PC-3 (cell line): ENCODE data around the gene LRCOL1. TPM values are rescaled to one million over a fixed set of nuclear protein-coding genes. Genes with fewer than 3 reads are reported as not detected.

Experiments
- ATAC-seq: fragments of 200-7000 bp; cut with Tn5 transposase; 2 replicates; pipeline ENCODE4 v1.9.1; 2020; ENCODE audit warnings: mild to moderate bottlenecking, moderate library complexity
- BruUV-seq: library from RNA; stranded (reverse); fragments of 400-500 nt; replicated peaks from 2 replicates; lab custom pipeline; 2021; lab: Mats Ljungman, UMichigan
- CTCF ChIA-PET: fragments of 300-600 bp; sonication (Branson Sonifier 250); formaldehyde crosslinking; loops from one replicate; lab custom pipeline; 2022; ENCODE audit warnings: antibody characterized with exemption; lab: Charles Lee
- POLR2A ChIA-PET: fragments of 300-600 bp; sonication (Branson Sonifier 250); formaldehyde crosslinking; loops from one replicate; lab custom pipeline; 2022; ENCODE audit warnings: antibody characterized with exemption; ENCODE audit not compliant: unreplicated experiment; lab: Charles Lee
- DNase-seq: peaks from one replicate; pipeline ENCODE4 v3.0.0-alpha.2; 2015
- H2AFZ ChIP-seq: fragments of 300-600 bp; sonication (generic); 2 replicates; pipeline ENCODE4 v1.6.0; 2016; ENCODE audit warnings: antibody characterized with exemption, low read length
- H3F3A ChIP-seq: fragments of 300-600 bp; sonication (generic); one replicate; pipeline ENCODE4 v1.6.0; 2017; ENCODE audit warnings: antibody characterized with exemption, low read length, control low read depth, mild to moderate bottlenecking; ENCODE audit not compliant: unreplicated experiment
- H3K27ac ChIP-seq: fragments of 300-600 bp; sonication (generic); 2 replicates; pipeline ENCODE4 v1.5.1; 2016; ENCODE audit warnings: mild to moderate bottlenecking, low read length
- H3K27me3 ChIP-seq: fragments of 300-600 bp; sonication (generic); 2 replicates; pipeline ENCODE4 v1.6.1; 2016; ENCODE audit warnings: low read length, mixed read lengths
- H3K36me3 ChIP-seq: fragments of 300-600 bp; sonication (generic); 2 replicates; pipeline ENCODE4 v1.6.1; 2016; ENCODE audit warnings: low read depth, mixed run types, low read length, mixed read lengths
- H3K4me1 ChIP-seq: fragments of 300-600 bp; sonication (generic); 2 replicates; pipeline ENCODE4 v1.5.1; 2016; ENCODE audit warnings: low read length; ENCODE audit not compliant: insufficient read depth
- H3K4me2 ChIP-seq: fragments of 300-600 bp; sonication (generic); 2 replicates; pipeline ENCODE4 v1.6.0; 2016; ENCODE audit warnings: low read length
- H3K4me3 ChIP-seq: fragments of 300-600 bp; sonication (generic); 2 replicates; pipeline ENCODE4 v1.5.1; 2016; ENCODE audit warnings: mild to moderate bottlenecking, low read length, mixed read lengths
- H3K79me2 ChIP-seq: fragments of 300-600 bp; sonication (generic); 2 replicates; pipeline ENCODE4 v1.6.1; 2017; ENCODE audit warnings: low read length, mixed read lengths
- H3K9ac ChIP-seq: fragments of 300-600 bp; sonication (generic); 2 replicates; pipeline ENCODE4 v1.6.0; 2016; ENCODE audit warnings: mild to moderate bottlenecking, low read length
- H3K9me2 ChIP-seq: fragments of 300-600 bp; sonication (generic); replicated peaks from 2 replicates; pipeline ENCODE4 v1.6.1; 2016; ENCODE audit warnings: mixed run types, low read length, mixed read lengths
- H3K9me3 ChIP-seq: fragments of 300-600 bp; sonication (generic); 2 replicates; pipeline ENCODE4 v1.6.1; 2016; ENCODE audit warnings: low read length, mixed read lengths
- H4K20me1 ChIP-seq: fragments of 300-600 bp; sonication (generic); 2 replicates; pipeline ENCODE4 v1.6.1; 2016; ENCODE audit warnings: low read length, mixed read lengths
- CTCF ChIP-seq: fragments of 300-600 bp; sonication (generic); conservative IDR thresholded peaks from 2 replicates; pipeline ENCODE4 v1.5.1; 2017; ENCODE audit warnings: antibody characterized with exemption, low read depth, mild to moderate bottlenecking, low read length
- EZH2 ChIP-seq: fragments of 300-600 bp; sonication (generic); IDR thresholded peaks from one replicate; pipeline ENCODE4 v1.6.1; 2017; ENCODE audit warnings: antibody characterized with exemption, mild to moderate bottlenecking, low read length; ENCODE audit not compliant: unreplicated experiment
- EZH2phosphoT487 ChIP-seq: fragments of 300-600 bp; sonication (generic); IDR thresholded peaks from 2 replicates; pipeline ENCODE4 v1.6.1; 2018; ENCODE audit warnings: mild to moderate bottlenecking, antibody characterized with exemption, low read length, borderline replicate concordance
- intact Hi-C: fragments of 100-400 bp; cut with micrococcal nuclease; formaldehyde crosslinking; loops from 2 replicates; pipeline ENCODE4 v1.9.0; 2023
- total RNA-seq: library from RNA; depleted of rRNA; stranded (reverse); fragments of >200 nt; gene quantifications from 2 replicates; pipeline ENCODE4 v1.2.3, GENCODE V29; 2014

Gene LRCOL1
- total RNA-seq, 1 experiment from 2014 or later, result not detected

GRCh38 chr12:132568826-132569480 is 41.4 kb downstream of the LRCOL1 start:
- no peak overlapping the region for H3K4me3 ChIP-seq
- H3F3A ChIP-seq, result no peaks in the 10 kb centered on the region
- H2AFZ ChIP-seq, result no peak overlapping the region
- peaks cover 25% of the 10 kb centered on the region; the same call in 1 of the 2 replicates for H3K36me3 ChIP-seq
- no peak overlapping the region for H3K27ac ChIP-seq
- intact Hi-C loops, result no loop called here
- DNase-seq (no peak), ATAC-seq (no peak)
- H3K79me2 ChIP-seq, result peaks cover 31% of the 10 kb centered on the region
- ChIA-PET CTCF (no interaction called here), POLR2A (no interaction called here)
- H4K20me1 ChIP-seq, result peaks cover 21% of the 10 kb centered on the region
- H3K9ac ChIP-seq, result no peak overlapping the region
- no peaks in the 10 kb centered on the region for H3K27me3 ChIP-seq
- H3K4me1 ChIP-seq, result no peaks in the 10 kb centered on the region
- TF ChIP-seq CTCF, result no peak
- no peak for TF ChIP-seq EZH2phosphoT487
- no peak for TF ChIP-seq EZH2
- H3K4me2 ChIP-seq, result no peak overlapping the region
- no peaks in the 10 kb centered on the region for H3K9me3 ChIP-seq
- no TSS peak for BruUV-seq
- H3K9me2 ChIP-seq, result no peaks in the 10 kb centered on the region

- POLR2A ChIA-PET, result no interaction called here
- Histone ChIP-seq H3K9ac (no peak overlapping the region), H3K27ac (no peak overlapping the region), H3K27me3 (no peaks in the 10 kb centered on the region), H2AFZ (no peak overlapping the region), H3K36me3 (peaks cover 24% of the 10 kb centered on the region; the same call in 1 of the 2 replicates), H3K79me2 (peaks cover 37% of the 10 kb centered on the region), H3K4me2 (no peak overlapping the region), H4K20me1 (peaks cover 25% of the 10 kb centered on the region), H3K9me3 (no peaks in the 10 kb centered on the region), H3F3A (no peaks in the 10 kb centered on the region), H3K9me2 (no peaks in the 10 kb centered on the region), H3K4me1 (no peaks in the 10 kb centered on the region), H3K4me3 (no peak overlapping the region)
- TF ChIP-seq CTCF, result no peak
- no peak for TF ChIP-seq EZH2
- no peak for TF ChIP-seq EZH2phosphoT487
- ATAC-seq, result no peak
- CTCF ChIA-PET, result interaction anchor here (0.5 kb wide), 1 partner anchor 13 kb away, joined by 3 read pairs; no protein-coding TSS in a partner anchor
- DNase-seq, result no peak
- no TSS peak for BruUV-seq
- intact Hi-C loops, result no loop called here
Measured at GRCh38 chr12:132568301-132568700, 42.1 kb downstream of the LRCOL1 start.

GRCh38 chr12:132566516-132567131 is 43.8 kb downstream of the LRCOL1 start:
- Histone ChIP-seq H4K20me1 (peaks cover 37% of the 10 kb centered on the region), H3K4me3 (no peak overlapping the region), H3K9ac (no peak overlapping the region), H3K27me3 (no peaks in the 10 kb centered on the region), H3K79me2 (peaks cover 52% of the 10 kb centered on the region), H2AFZ (no peak overlapping the region), H3K27ac (no peak overlapping the region), H3K9me2 (no peaks in the 10 kb centered on the region), H3K9me3 (no peaks in the 10 kb centered on the region), H3K4me1 (0 out of 2 replicates have a peak, but pooled peaks cover 1% of the 10 kb centered on the region), H3F3A (no peaks in the 10 kb centered on the region), H3K36me3 (peaks cover 18% of the 10 kb centered on the region; the same call in 1 of the 2 replicates), H3K4me2 (no peak overlapping the region)
- DNase-seq, result no peak
- no peak for ATAC-seq
- ChIA-PET POLR2A (no interaction called here), CTCF (no interaction called here)
- intact Hi-C loops, result no loop called here
- TF ChIP-seq EZH2, result no peak
- TF ChIP-seq CTCF, result no peak
- TF ChIP-seq EZH2phosphoT487, result no peak
- BruUV-seq, result no TSS peak
